Lower lobe of right lung (tissue), 2 donors: ENCODE data around the gene KRTCAP2. TPM values are rescaled to one million over a fixed set of nuclear protein-coding genes. Genes with fewer than 3 reads are reported as not detected.

Source experiments
- ATAC-seq, 2 donors: fragments of 200-7000 bp; cut with Tn5 transposase; one replicate each; pipeline ENCODE4 v1.9.1; 2020 to 2022; ENCODE audit warnings: mild to moderate bottlenecking in 2 of 2, moderate library complexity in 2 of 2
- DNase-seq: peaks from one replicate; pipeline ENCODE4 v3.0.0-alpha.2; 2020
- H3K27ac ChIP-seq: fragments of 200-600 bp; one replicate; pipeline ENCODE4 v1.8.0; 2022
- H3K27me3 ChIP-seq: fragments of 200-600 bp; one replicate; pipeline ENCODE4 v1.8.0; 2022; ENCODE audit warnings: low read depth
- H3K36me3 ChIP-seq: fragments of 200-600 bp; one replicate; pipeline ENCODE4 v1.8.0; 2022; ENCODE audit warnings: mild to moderate bottlenecking
- H3K4me1 ChIP-seq: fragments of 200-600 bp; one replicate; pipeline ENCODE4 v1.8.0; 2022
- H3K4me3 ChIP-seq: fragments of 200-600 bp; one replicate; pipeline ENCODE4 v1.8.0; 2022; ENCODE audit warnings: mild to moderate bottlenecking
- H3K9me3 ChIP-seq: fragments of 200-600 bp; one replicate; pipeline ENCODE4 v1.8.0; 2022
- CTCF ChIP-seq: fragments of 200-600 bp; IDR thresholded peaks from one replicate; pipeline ENCODE4 v1.8.0; 2022; ENCODE audit warnings: antibody characterized with exemption, mild to moderate bottlenecking
- intact Hi-C: fragments of 100-400 bp; cut with DNase I; formaldehyde crosslinking; loops from one replicate; pipeline ENCODE4 v1.11.0; 2022
- total RNA-seq: library from RNA; stranded (reverse); fragmentation: NEBNext Ultra II Directional; extraction: Animal tissue kit (Norgen Biotek cat#: 25700); gene quantifications from one replicate; pipeline ENCODE4 v1.2.1, GENCODE V29; 2021
- donor health status: DM: no; HTN: yes; CAD: no; lungs with severe emphysema.

The KRTCAP2 gene
- total RNA-seq, 1 donor from 2014 or later, result 173 TPM

DNA sequence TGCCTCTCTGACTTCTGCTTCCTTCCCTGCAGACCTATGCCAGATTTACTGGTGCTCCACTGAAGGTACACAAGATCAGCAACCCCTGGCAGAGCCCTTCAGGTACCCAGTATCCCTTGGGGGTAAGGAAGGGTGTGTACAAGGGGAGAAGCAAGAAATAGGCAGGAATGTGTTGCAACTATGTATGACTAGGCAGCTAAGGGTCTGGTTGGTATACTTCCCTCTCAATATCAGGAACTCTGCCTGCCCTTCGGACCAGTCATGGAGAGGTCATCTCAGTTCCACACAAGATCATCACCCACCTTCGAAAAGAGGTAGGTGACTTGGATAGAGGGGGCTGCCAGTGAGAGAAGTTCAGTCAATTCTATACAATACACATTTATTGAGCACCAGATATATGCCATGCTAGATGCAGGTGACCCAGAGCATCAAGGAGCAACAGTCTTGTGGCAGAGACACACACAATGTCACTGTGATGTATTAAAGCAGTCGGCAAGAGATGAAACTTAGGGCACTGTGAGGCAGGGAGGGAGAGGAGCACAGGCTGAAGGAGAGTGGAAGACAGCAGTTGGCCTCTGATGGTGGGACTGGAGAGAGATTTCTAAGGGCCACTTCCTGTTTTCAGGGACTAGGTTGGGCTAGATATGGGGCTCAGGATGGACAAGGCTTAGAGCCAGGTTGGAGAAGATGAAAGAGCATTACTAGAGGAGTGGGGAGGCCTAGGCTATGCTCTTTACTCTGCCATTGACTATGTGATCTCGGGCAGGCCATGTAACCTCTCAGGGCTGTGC is 37.4 kb upstream of the KRTCAP2 start:
- no peak for TF ChIP-seq CTCF
- Histone ChIP-seq H3K27me3 (no peaks in the 10 kb centered on the region), H3K27ac (no peak overlapping the region), H3K36me3 (peaks cover 8% of the 10 kb centered on the region), H3K4me3 (no peak overlapping the region), H3K4me1 (peaks cover 33% of the 10 kb centered on the region), H3K9me3 (no peaks in the 10 kb centered on the region)
- DNase-seq, result no peak
- ATAC-seq, result no peak
- intact Hi-C loops, result no loop called here

- no peak for ATAC-seq
- H3K27ac ChIP-seq, result peak overlapping the region; percentile 100
- H3K27me3 ChIP-seq, result no peaks in the 10 kb centered on the region
- peak overlapping the region; percentile 95 for H3K4me3 ChIP-seq
- no peak for DNase-seq
- H3K9me3 ChIP-seq, result no peaks in the 10 kb centered on the region
- peaks cover 15% of the 10 kb centered on the region for H3K36me3 ChIP-seq
- intact Hi-C loops, result no loop called here
- no peak for TF ChIP-seq CTCF
- peaks cover 33% of the 10 kb centered on the region for H3K4me1 ChIP-seq
Measured at GRCh38 chr1:155209312-155209721, 36.2 kb upstream of the KRTCAP2 start.

DNA sequence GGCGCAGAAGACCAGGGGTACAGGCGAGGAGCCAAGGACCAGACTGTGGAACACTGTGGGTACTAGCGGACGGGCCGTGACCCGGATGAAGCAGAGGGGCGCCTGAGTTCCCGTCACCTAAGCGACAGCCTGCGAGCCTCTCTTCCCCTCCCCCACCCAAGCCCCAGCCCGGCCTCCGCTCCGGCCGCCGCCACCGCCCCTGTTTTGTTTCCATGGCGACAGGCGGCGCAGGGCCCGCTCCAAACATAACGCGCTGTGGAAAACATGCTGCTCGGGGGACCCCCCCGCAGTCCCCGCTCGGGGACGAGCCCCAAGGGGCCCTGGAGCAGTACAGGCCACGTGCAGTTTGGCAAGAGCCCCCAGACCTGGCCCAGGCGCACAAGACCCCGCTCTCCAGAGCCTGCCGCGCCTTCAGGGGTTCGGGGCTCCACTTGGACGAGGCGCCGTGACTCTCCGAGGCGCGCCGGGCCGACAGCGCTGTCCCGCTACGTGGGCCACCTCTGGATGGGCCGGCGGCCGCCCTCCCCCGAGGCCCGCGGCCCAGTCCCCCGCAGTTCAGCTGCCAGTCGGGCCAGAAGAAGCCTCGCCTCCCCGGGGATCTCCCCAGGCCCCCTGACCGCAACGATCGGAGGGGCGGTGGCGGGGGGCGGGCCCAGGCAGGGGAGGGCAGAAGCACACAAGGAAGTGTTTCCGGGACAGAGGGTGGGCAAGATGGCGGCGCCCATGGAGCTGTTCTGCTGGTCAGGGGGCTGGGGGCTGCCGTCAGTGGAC is 35.6 kb upstream of the KRTCAP2 start, which contains the start of gene MTX1:
Gene MTX1 (plus strand): TSS at position 155 of the 771 bp plus-strand sequence. CDS start 110 bp downstream, at position 265.
- DNase-seq, result peak; percentile 93
- peaks cover 33% of the 10 kb centered on the region for H3K4me1 ChIP-seq
- no peaks in the 10 kb centered on the region for H3K9me3 ChIP-seq
- peak within 1 kb of the TSS; percentile 95 for H3K4me3 ChIP-seq
- peak within 1 kb of the TSS; percentile 100 for H3K27ac ChIP-seq
- H3K36me3 ChIP-seq, result peaks cover 15% of the 10 kb centered on the region
- no peaks in the 10 kb centered on the region for H3K27me3 ChIP-seq
- no peak for TF ChIP-seq CTCF
- peak; percentile 89 to 91 for ATAC-seq
- intact Hi-C loops, result no loop called here

DNA sequence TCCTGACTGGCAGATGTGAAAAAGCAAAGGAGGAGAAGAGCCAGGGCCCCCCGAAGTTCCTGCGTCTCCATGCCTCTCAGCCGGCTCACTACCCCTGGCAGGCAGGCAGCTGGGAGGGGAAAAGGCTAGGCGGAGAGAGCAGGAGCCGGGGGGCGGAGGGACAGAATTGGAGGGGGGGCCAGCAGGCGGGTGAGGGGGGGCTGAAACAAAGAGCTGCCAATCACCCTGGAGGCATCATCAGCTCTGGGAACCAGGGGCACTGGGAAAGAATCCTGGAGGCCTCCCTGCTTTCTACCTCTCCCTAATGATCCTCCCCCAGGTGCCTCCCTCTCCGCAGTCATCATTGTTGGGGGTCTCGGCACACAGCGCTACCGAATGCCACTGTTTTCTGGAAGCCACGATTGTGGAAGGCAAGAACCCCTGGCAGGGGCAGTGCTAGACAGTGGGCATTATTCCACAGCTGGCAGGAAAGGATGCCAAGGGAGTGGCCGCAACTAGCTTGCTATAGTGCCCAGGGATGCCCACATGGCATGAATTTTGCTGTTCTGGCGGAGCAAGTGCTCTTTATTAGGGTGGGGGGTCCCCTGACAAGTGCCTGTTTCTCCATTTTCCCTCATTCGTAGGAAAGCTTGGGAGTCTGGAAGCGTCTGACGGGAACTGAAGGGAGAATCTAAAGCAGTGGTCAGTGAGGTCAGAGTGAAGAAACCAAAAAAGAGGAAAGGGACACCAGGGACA is 34.9 kb upstream of the KRTCAP2 start, which contains the start of gene THBS3:
Gene THBS3 (minus strand): TSS at position 92 of the 735 bp plus-strand sequence. CDS start 21 bp downstream, at position 71.
- Histone ChIP-seq H3K9me3 (no peaks in the 10 kb centered on the region), H3K36me3 (peaks cover 15% of the 10 kb centered on the region), H3K27ac (peak within 1 kb of the TSS; percentile 100), H3K4me3 (peak within 1 kb of the TSS; percentile 95), H3K4me1 (peaks cover 33% of the 10 kb centered on the region), H3K27me3 (no peaks in the 10 kb centered on the region)
- DNase-seq (no peak), ATAC-seq (peak; percentile 0 to 15)
- no peak for TF ChIP-seq CTCF
- intact Hi-C loops, result no loop called here
